GM20000 (cell line): Measurements from ENCODE around the gene RPRML.

Source experiments
- DNase-seq: peaks from one replicate; pipeline ENCODE4 v3.0.0; 2012; ENCODE audit warnings: low spot score
- TF ChIP-seq, protein P1 (sequence below): IDR thresholded peaks from 2 replicates; pipeline ENCODE4 v1.5.1; 2012; ENCODE audit warnings: mild to moderate bottlenecking, control low read depth; ENCODE audit errors: extremely low read depth, missing control alignments

RPRML gene

DNA sequence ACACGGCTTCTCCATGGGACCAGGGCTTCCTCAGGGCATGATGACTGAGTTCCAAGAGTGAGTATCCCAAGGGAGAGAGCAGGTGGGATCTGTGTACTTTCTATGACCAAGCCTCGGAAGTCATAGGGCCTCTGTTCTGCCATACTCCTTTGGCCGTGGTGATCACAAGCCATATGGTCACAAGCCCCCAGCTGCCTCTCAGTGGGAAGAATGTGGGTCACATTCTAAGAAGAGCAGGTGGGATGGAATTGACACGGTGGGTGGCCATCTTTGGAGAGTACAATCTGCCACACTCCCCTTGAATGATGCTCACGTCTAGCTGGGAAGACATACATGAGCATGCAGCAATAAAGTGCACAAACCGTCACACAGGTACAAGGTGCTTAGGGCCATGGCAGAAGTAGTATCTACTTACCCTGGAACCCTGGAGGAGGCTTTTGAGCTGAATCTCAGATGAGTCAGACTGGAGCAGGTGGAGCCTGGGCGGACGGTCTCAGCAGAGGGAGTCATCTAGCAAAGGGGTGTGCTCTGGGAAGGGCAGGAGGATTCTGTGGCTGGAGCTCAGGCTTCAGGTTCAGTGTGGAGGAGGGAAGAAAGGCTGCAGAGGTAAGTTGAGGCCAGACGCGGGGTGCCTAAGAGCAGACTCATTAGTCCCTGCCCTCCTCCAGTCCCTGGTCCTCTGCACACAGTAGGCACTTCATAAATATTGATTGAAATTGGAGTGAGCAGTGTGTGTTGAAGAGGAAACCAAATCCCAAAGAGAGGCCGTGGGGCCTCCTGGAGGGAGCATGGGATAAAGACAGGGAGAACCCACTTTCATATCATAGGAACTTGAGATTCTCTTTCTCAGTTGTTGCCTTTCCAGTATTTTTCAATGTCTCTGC lies 29.5 kb downstream of the RPRML start:
- DNase-seq = no peak
- TF ChIP-seq, protein P1, sequence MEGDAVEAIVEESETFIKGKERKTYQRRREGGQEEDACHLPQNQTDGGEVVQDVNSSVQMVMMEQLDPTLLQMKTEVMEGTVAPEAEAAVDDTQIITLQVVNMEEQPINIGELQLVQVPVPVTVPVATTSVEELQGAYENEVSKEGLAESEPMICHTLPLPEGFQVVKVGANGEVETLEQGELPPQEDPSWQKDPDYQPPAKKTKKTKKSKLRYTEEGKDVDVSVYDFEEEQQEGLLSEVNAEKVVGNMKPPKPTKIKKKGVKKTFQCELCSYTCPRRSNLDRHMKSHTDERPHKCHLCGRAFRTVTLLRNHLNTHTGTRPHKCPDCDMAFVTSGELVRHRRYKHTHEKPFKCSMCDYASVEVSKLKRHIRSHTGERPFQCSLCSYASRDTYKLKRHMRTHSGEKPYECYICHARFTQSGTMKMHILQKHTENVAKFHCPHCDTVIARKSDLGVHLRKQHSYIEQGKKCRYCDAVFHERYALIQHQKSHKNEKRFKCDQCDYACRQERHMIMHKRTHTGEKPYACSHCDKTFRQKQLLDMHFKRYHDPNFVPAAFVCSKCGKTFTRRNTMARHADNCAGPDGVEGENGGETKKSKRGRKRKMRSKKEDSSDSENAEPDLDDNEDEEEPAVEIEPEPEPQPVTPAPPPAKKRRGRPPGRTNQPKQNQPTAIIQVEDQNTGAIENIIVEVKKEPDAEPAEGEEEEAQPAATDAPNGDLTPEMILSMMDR = no peak

DNA sequence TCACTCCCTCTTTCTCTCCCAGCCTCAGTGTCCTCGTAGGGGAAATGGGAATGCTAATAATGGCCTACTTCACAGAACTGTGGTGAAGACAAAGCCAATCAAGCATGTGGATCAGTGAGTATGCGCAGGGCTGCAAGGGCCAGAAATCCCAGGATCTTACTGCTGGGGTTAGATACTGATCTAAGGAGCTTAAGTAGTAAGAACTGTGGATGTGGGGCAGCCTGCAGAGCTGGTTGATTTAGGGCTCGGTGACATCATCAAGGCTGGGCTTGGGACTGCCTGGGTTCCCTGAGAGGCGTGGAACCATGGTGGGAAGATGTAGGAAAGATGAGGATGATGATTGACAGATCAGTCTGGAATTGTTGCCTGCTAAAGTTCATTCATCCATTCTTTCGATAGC lies 30.5 kb downstream of the RPRML start:
- DNase-seq = no peak
- TF ChIP-seq, protein P1 = no peak

- DNase-seq = no peak
- TF ChIP-seq, protein P1 = no peak
These were observed 31.8 kb downstream of the RPRML start for GRCh38 chr17:46947216-46947615.

DNA sequence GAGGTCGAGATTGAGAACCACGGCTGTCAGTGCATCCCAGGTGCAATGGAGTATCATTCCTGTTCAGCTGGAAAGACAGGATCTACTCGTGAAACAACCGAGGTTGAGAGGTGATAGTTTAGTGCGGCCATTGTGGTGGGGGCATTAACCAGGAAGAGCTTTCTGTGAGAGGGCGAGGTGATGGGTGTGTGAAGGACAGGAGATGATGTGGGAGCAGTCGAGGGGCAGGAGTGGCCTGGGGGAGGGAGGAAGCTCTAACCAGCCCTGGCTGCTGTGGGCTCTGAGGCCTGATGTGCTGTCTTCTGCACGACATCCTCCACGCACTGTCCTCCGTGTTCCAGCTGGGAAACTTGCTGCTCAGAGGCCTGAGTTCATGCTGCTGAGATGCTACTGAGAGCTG lies 34.1 kb downstream of the RPRML start:
- DNase-seq = no peak
- TF ChIP-seq, protein P1 = no peak

GRCh38 chr17:46943501-46944393 lies 35.3 kb downstream of the RPRML start:
- TF ChIP-seq, protein P1 = no peak
- no peak for DNase-seq

DNA sequence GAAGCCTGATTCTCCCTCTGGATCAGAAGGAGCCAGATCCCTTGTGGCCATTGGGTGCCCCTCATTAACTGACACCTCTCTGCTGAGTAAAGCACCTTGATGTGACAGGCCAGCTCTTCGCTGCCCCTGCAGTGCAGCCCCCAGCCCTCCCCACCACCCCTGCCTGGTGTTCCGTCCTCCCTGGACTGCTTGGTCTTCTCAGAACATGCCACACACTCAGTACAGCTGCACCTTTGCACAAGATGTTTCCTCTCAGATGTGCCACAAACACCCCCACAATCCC lies 35.9 kb downstream of the RPRML start:
- DNase-seq = no peak

More for the DNA sequence above, 35.9 kb downstream of the RPRML start:
- TF ChIP-seq, protein P1 = no peak
